Astrocyte (in vitro differentiated cells and primary cell): ENCODE measurements around the gene HMCN1. TPM values are rescaled to one million over a fixed set of nuclear protein-coding genes. Genes with fewer than 3 reads are reported as not detected.
"Not testable (repeated sequence)": the region's sequence is repeated elsewhere in the genome, so short reads cannot be mapped to it uniquely, and the experiment has no call there.

Experiments
- DNase-seq: peaks from one replicate; pipeline ENCODE4 v3.0.0-alpha.2; 2010; ENCODE audit warnings: low read depth
- FAIRE-seq: peaks from 2 replicates; lab custom pipeline; 2011; peaks lifted over from hg19 to GRCh38; lab: Jason Lieb, UNC
- H2AFZ ChIP-seq: 2 replicates; pipeline ENCODE4 v1.6.0; 2012; ENCODE audit warnings: low read depth, low read length, inconsistent platforms
- H3K27ac ChIP-seq: 2 replicates; pipeline ENCODE4 v1.5.1; 2011; ENCODE audit warnings: low read depth, low read length, inconsistent platforms
- H3K27me3 ChIP-seq: 2 replicates; pipeline ENCODE4 v1.6.0; 2011; ENCODE audit warnings: low read length, inconsistent platforms; ENCODE audit not compliant: insufficient read depth
- H3K36me3 ChIP-seq: 2 replicates; pipeline ENCODE4 v1.5.1; 2011; ENCODE audit warnings: low read length, inconsistent platforms; ENCODE audit not compliant: insufficient read depth
- H3K4me1 ChIP-seq: 2 replicates; pipeline ENCODE4 v1.5.1; 2011; ENCODE audit warnings: low read length, inconsistent platforms; ENCODE audit not compliant: insufficient read depth
- H3K4me2 ChIP-seq: 2 replicates; pipeline ENCODE4 v1.6.0; 2012; ENCODE audit warnings: low read length, inconsistent platforms
- H3K4me3 ChIP-seq: 2 replicates; pipeline ENCODE4 v1.5.1; 2011; ENCODE audit warnings: low read depth, mild to moderate bottlenecking, low read length, inconsistent platforms; ENCODE audit not compliant: insufficient read depth
- H3K79me2 ChIP-seq: 2 replicates; pipeline ENCODE4 v1.6.0; 2012; ENCODE audit warnings: mild to moderate bottlenecking, low read length, inconsistent platforms; ENCODE audit not compliant: insufficient read depth
- H3K9ac ChIP-seq: 2 replicates; pipeline ENCODE4 v1.6.0; 2012; ENCODE audit warnings: mild to moderate bottlenecking, low read length, inconsistent platforms
- H3K9me3 ChIP-seq: 2 replicates; pipeline ENCODE4 v1.5.1; 2012; ENCODE audit warnings: low read depth, mild to moderate bottlenecking, low read length, inconsistent platforms; ENCODE audit not compliant: insufficient read depth
- H4K20me1 ChIP-seq: 2 replicates; pipeline ENCODE4 v1.6.0; 2012; ENCODE audit warnings: low read length, inconsistent platforms; ENCODE audit not compliant: insufficient read depth
- H3K27ac Mint-ChIP-seq: one replicate; pipeline ENCODE4 v1.8.0; 2021; ENCODE audit warnings: mild to moderate bottlenecking, mixed read lengths; ENCODE audit not compliant: unreplicated experiment
- H3K27me3 Mint-ChIP-seq: one replicate; pipeline ENCODE4 v1.8.0; 2021; ENCODE audit warnings: low read depth, mixed read lengths; ENCODE audit not compliant: unreplicated experiment
- H3K36me3 Mint-ChIP-seq: one replicate; pipeline ENCODE4 v1.8.0; 2021; ENCODE audit warnings: low read depth, mixed read lengths; ENCODE audit not compliant: unreplicated experiment
- H3K4me1 Mint-ChIP-seq: one replicate; pipeline ENCODE4 v1.8.0; 2021; ENCODE audit warnings: low read depth, mixed read lengths; ENCODE audit not compliant: unreplicated experiment
- H3K4me3 Mint-ChIP-seq: one replicate; pipeline ENCODE4 v1.8.0; 2021; ENCODE audit warnings: mild to moderate bottlenecking, moderate library complexity, mixed read lengths; ENCODE audit not compliant: unreplicated experiment
- H3K9me3 Mint-ChIP-seq: one replicate; pipeline ENCODE4 v1.8.0; 2021; ENCODE audit warnings: mild to moderate bottlenecking, mixed read lengths; ENCODE audit not compliant: unreplicated experiment
- EZH2 ChIP-seq: IDR thresholded peaks from 2 replicates; pipeline ENCODE4 v1.6.1; 2012; ENCODE audit warnings: mild to moderate bottlenecking, low read length, inconsistent platforms; ENCODE audit not compliant: insufficient read depth
- total RNA-seq: library from RNA; stranded (reverse); gene quantifications from 2 replicates; pipeline ENCODE4 v1.2.1, GENCODE V29; 2021
- TF ChIP-seq, protein P1 (sequence below): IDR thresholded peaks from 2 replicates; pipeline ENCODE4 v1.5.1; 2011; ENCODE audit warnings: low read depth, mild to moderate bottlenecking, inconsistent platforms, low read length, moderate library complexity; ENCODE audit not compliant: insufficient read depth

The HMCN1 gene
- total RNA-seq, 1 donor from 2014 or later: 19.7 TPM

DNA sequence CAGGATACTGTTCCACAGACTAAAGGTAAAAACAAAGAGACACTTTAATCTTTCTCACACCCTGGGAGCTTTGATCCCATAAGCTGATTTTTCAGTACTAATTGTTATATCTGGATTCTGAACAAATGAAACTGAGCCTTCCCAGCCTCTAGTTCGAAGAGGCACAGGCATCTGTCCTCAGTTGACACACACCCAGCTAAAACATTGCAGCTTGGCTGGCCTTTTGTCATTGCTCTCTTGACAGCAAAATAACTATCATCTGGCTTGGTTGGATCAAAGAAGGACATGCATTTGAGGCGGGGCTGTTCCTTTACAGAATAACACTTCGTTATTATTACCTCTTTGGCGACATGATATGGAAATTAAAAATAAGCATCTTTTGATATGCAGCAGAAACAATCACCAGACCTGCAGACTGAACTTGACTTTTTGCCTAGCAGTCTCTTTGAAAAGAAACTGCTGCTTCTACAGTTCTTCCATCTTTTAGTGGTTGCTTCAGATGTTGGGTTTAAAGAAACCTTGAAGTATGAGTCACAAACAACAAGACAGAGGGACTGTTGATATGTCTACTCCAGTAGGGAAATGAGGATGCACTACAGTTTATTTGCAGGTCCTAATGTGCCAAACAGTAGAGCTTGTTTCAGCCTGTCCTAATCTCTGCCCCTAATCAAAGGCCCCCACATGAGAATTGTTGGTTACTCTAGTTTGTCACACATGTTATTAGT, 474.4 kb downstream of the HMCN1 start:
- H3K9me3 ChIP-seq: no peaks in the 10 kb centered on the region
- no peak overlapping the region for H3K9ac ChIP-seq
- TF ChIP-seq, protein P1, sequence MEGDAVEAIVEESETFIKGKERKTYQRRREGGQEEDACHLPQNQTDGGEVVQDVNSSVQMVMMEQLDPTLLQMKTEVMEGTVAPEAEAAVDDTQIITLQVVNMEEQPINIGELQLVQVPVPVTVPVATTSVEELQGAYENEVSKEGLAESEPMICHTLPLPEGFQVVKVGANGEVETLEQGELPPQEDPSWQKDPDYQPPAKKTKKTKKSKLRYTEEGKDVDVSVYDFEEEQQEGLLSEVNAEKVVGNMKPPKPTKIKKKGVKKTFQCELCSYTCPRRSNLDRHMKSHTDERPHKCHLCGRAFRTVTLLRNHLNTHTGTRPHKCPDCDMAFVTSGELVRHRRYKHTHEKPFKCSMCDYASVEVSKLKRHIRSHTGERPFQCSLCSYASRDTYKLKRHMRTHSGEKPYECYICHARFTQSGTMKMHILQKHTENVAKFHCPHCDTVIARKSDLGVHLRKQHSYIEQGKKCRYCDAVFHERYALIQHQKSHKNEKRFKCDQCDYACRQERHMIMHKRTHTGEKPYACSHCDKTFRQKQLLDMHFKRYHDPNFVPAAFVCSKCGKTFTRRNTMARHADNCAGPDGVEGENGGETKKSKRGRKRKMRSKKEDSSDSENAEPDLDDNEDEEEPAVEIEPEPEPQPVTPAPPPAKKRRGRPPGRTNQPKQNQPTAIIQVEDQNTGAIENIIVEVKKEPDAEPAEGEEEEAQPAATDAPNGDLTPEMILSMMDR: no peak
- no peak for TF ChIP-seq EZH2
- no peaks in the 10 kb centered on the region for H3K27me3 ChIP-seq
- no peak overlapping the region for H3K27ac ChIP-seq
- H3K4me1 ChIP-seq: no peaks in the 10 kb centered on the region
- no peaks in the 10 kb centered on the region for H4K20me1 ChIP-seq
- Mint-ChIP-seq H3K36me3 (peaks cover 4% of the 10 kb centered on the region), H3K4me1 (peaks cover 31% of the 10 kb centered on the region), H3K27ac (no peak overlapping the region), H3K4me3 (no peak overlapping the region), H3K27me3 (no peaks in the 10 kb centered on the region), H3K9me3 (peaks cover 5% of the 10 kb centered on the region)
- no peaks in the 10 kb centered on the region for H3K36me3 ChIP-seq
- FAIRE-seq: no peak
- DNase-seq: no peak
- H2AFZ ChIP-seq: no peak overlapping the region
- no peak overlapping the region for H3K4me2 ChIP-seq
- H3K4me3 ChIP-seq: no peak overlapping the region
- H3K79me2 ChIP-seq: no peaks in the 10 kb centered on the region

DNA sequence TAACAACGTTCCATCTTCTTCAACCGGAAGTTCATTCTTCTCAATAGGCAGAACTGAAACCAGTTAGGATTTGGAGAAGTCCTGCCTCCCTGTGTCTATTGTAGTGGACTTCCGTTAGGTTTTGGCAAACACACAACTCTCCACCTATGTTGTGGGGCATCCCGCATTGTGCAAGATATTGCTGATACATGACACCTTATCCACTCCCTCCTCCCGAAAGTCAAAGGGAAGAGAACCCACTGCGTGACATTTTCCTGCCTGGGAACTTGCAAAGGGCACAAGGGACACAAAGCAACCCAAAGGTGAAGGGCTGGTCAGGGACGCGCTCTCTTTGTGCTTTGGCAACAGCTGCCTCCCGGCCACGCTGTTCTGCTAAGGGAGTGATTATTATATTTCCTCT, 476.1 kb downstream of the HMCN1 start:
- Mint-ChIP-seq H3K27me3 (no peaks in the 10 kb centered on the region), H3K36me3 (peaks cover 4% of the 10 kb centered on the region), H3K4me1 (peaks cover 34% of the 10 kb centered on the region), H3K4me3 (no peak overlapping the region), H3K27ac (no peak overlapping the region), H3K9me3 (peaks cover 5% of the 10 kb centered on the region)
- Histone ChIP-seq H3K27me3 (no peaks in the 10 kb centered on the region), H2AFZ (no peak overlapping the region), H3K4me2 (no peak overlapping the region), H4K20me1 (no peaks in the 10 kb centered on the region), H3K79me2 (no peaks in the 10 kb centered on the region), H3K36me3 (no peaks in the 10 kb centered on the region), H3K4me3 (no peak overlapping the region), H3K27ac (no peak overlapping the region), H3K4me1 (no peaks in the 10 kb centered on the region), H3K9ac (no peak overlapping the region), H3K9me3 (no peaks in the 10 kb centered on the region)
- FAIRE-seq (no peak), DNase-seq (no peak)
- TF ChIP-seq, protein P1: no peak
- no peak for TF ChIP-seq EZH2

DNA sequence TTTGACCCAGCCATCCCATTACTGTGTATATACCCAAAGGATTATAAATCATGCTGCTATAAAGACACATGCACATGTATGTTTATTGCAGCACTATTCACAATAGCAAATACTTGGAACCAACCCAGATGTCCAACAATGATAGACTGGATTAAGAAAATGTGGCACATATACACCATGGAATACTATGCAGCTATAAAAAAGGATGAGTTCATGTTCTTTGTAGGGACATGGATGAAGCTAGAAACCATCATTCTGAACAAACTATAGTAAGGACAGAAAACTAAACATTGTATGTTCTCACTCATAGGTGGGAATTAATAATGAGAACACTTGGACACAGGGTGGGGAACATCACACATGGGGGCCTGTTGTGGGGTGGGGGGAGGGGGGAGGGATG, 477.4 kb downstream of the HMCN1 start:
- not testable (repeated sequence) for H3K27me3 ChIP-seq, H3K79me2 ChIP-seq, H3K27ac ChIP-seq, H3K36me3 ChIP-seq, H3K4me2 ChIP-seq, H4K20me1 ChIP-seq, H3K4me3 ChIP-seq, DNase-seq, H3K27me3 Mint-ChIP-seq, H3K9me3 Mint-ChIP-seq, H3K4me3 Mint-ChIP-seq, H2AFZ ChIP-seq, H3K36me3 Mint-ChIP-seq, H3K4me1 ChIP-seq, H3K27ac Mint-ChIP-seq, H3K9ac ChIP-seq, H3K9me3 ChIP-seq, FAIRE-seq
- peaks cover 26% of the 10 kb centered on the region for H3K4me1 Mint-ChIP-seq
